Inflammatory macrophage treated with lipopolysaccharide for 4 hours (primary cell): ENCODE results near the gene HPS1.

ENCODE experiments used
- DNase-seq: peaks from one replicate; pipeline ENCODE4 v3.0.0-alpha.2; 2020

HPS1 gene

GRCh38 chr10:98446661-98447221 is at the start of gene HPS1:
Gene HPS1, minus strand, starts transcription at chr10:98446935. Its CDS starts 3,695 bp downstream, at chr10:98443240.
- peak; percentile 84 for DNase-seq

GRCh38 chr10:98492763-98493162 is 46.0 kb upstream of the HPS1 start:
- DNase-seq = no peak

- no peak for DNase-seq
These were observed 43.1 kb upstream of the HPS1 start for GRCh38 chr10:98489561-98490481.

DNA sequence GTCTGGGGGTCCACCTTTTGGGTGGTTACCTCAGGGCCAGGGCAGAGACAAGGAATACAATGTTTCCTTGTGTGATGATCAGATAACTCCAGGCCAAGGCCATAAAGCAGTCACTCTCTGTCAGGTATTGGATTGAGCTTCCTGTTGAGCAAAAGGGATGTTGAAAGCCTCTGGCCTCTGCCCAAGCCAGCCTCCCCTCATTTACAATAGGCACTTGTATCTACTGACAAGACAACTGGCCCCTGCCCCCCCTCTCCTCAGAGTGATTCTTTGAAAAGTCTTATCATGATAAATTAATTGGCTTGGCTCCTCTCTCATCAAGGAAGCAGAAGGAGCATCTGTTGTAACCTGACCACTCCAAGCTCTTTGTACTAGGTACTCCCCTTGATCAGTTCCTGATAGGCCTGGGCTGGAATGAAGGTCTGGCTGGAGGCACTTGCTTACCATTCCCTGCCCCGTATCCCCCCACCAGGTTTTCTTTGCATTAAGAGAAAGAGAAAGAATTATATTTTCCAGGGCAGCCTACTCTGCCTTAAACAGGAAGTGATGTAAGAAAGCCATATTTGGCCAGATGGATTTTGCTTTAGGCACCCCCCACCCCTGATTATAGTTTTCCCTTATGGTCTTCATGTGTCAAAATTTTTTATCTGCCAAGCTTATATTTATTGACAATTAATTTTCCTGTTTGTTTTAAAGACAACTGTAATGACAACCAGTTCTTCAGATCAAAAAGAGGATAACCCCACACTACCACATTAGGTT is 42.1 kb upstream of the HPS1 start:
- DNase-seq = no peak

DNA sequence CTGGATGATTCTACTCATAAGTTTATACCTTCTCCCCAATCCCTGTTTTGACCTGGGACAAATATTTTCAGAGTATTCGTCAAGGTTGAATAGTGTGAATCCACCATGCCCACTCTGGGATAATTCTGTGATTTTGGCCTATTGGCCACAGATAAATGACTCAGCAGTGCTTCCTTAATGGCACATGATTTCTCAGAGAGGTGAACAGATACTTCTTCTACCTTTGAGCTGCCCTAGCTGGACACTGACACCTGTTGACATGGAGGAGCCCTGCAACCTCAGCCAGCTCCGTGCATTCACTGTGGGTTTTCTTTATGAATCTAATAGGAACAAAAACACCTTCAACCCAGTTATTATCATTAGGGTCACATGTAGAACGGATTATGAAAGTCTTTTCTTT is 40.9 kb upstream of the HPS1 start:
- no peak for DNase-seq

GRCh38 chr10:98486421-98486820 is 39.7 kb upstream of the HPS1 start:
- DNase-seq = no peak

- DNase-seq = no peak
These were observed 39.2 kb upstream of the HPS1 start for GRCh38 chr10:98485959-98486358.

DNA sequence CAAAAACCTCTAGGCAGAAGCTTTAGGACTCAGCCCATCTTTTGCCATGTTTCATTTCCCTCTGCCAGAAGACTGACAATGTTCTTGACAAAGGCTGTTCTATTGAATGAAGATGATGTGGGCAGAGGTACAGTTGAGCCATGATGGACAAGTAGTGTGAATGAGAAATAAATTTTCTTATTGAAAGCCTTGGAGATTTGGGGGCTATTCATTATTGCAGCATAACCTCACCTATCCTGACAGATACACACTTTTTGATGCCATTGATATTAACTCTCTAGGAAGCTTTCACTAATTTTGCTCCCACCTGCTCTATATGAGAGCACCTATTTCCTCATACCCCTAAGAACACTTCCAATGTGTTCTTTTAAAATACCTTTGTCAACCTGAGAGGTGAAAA is 36.9 kb upstream of the HPS1 start:
- DNase-seq = no peak

DNA sequence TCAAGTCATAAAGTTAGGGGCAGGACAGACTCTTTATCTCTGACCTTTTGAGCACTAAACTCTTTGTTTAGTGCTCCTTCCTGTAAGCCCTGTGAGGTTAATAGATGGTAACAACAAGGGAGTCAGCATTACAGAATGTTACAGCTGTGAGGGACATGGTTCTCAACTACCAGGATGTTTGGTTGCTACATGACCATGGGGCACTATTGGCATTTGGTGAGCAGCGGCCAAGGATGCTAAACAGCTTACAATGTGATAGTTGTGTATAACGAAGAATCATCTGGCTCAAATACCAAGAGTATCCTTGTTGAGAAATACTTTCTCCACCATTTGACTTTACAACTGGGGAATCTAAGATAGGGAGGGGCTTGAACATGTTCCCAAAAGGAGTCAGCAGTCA is 35.4 kb upstream of the HPS1 start:
- no peak for DNase-seq

GRCh38 chr10:98481404-98481945 is 34.7 kb upstream of the HPS1 start:
- DNase-seq = no peak

GRCh38 chr10:98478430-98479222 is 31.9 kb upstream of the HPS1 start:
- no peak for DNase-seq

- DNase-seq = no peak
These were observed 31.1 kb upstream of the HPS1 start for GRCh38 chr10:98477861-98478260.

DNA sequence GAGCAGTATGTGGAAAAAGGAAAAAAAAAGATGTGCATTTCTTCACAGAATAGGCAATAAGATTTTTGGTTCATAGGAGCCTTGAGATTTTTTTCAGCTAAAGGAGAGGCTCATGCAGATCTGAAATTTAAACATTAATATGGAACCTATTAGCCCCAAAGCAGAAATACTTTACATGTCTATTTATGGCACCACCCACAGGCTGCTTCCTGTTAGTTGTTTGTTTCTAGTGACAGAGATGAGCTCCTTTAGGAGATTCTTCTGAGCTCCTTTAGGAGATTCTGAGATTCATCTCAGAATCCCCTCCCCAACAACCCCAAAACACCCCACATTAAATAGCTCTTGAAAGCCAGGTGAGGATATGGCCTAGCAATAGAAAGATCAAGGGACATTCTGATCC is 27.9 kb upstream of the HPS1 start:
- peak; percentile 7 for DNase-seq

DNA sequence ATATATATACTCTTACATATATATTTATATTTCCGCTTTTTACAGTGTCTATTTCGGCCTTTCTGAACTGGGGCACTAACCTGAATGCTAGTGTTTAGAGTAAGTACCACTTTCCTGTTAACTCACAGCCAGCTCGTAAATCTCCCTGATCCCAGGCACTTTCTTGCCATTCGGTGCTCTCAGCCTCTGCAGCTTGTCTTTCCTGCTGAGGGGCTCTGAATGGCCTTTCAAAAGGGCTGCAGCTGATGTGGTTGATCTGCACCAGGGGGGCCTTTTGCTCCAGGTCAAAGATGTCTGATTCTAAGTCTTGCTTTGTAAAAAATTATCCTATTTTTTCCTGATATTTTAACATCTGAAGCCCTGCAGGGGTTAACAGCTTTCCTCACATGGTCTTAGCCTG is 25.5 kb upstream of the HPS1 start:
- no peak for DNase-seq

- no peak for DNase-seq
These were observed 24.1 kb upstream of the HPS1 start for GRCh38 chr10:98470850-98471249.

GRCh38 chr10:98469001-98469931 is 22.5 kb upstream of the HPS1 start:
- no peak for DNase-seq

- DNase-seq = peak; percentile 77
These were observed 21.0 kb upstream of the HPS1 start for GRCh38 chr10:98467506-98468318.

DNA sequence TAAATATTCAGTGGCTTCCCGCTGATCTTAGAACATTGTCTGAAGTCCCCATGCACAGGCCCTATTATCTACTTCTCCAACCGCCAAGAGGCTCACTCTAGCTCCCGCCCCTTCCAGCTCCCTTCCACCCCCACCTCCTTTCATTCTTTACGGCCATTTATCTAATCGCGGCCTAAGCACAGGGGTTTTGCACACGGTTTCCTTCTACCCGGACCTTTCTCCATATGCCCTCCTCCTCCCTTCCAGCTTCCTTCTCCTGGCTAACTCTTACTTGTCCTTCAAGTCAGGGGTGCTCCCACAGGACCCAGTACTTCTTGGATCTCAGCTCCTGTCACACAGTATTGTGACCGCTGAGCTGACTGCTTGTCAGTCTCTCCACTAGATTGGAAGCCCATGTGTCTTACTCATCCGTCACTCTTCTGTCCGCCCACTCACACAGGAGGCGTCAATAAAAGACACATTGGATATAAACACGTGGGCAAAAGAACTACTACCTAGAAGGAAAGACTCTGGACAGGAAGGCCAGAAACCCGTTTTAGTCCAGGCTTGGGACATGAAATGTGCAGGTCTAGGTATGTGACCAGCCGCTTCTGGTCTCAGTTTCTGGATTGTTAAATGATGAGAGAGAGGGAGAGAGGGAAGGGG is 20.2 kb upstream of the HPS1 start:
- DNase-seq = no peak

GRCh38 chr10:98465866-98466265 is 19.1 kb upstream of the HPS1 start:
- DNase-seq = no peak
